Ectodermal cell (in vitro differentiated cells): Measurements from ENCODE around the gene OR1M1. TPM values are rescaled to one million over a fixed set of nuclear protein-coding genes. Genes with fewer than 3 reads are reported as not detected.
"Not testable (repeated sequence)": the region's sequence is repeated elsewhere in the genome, so short reads cannot be mapped to it uniquely, and the experiment has no call there.

Source experiments
- H3K27ac ChIP-seq: 2 replicates; pipeline ENCODE4 v1.7.0; 2013; ENCODE audit warnings: mild to moderate bottlenecking, low read depth, low read length; ENCODE audit not compliant: insufficient read depth, poor library complexity, severe bottlenecking
- H3K27me3 ChIP-seq: 2 replicates; pipeline ENCODE4 v1.7.0; 2013; ENCODE audit warnings: mild to moderate bottlenecking, low read length; ENCODE audit not compliant: insufficient read depth, control insufficient read depth, poor library complexity, severe bottlenecking
- H3K36me3 ChIP-seq: one replicate; pipeline ENCODE4 v1.7.0; 2013; ENCODE audit warnings: low read length; ENCODE audit not compliant: control insufficient read depth, insufficient read depth
- H3K4me1 ChIP-seq: one replicate; pipeline ENCODE4 v1.7.0; 2013; ENCODE audit warnings: low read length; ENCODE audit not compliant: control insufficient read depth, insufficient read depth
- H3K4me3 ChIP-seq: 2 replicates; pipeline ENCODE4 v1.7.0; 2013; ENCODE audit warnings: low read depth, low read length, control low read depth; ENCODE audit not compliant: insufficient read depth
- H3K9me3 ChIP-seq: 2 replicates; pipeline ENCODE4 v1.7.0; 2013; ENCODE audit warnings: mild to moderate bottlenecking, low read length, moderate library complexity; ENCODE audit not compliant: control insufficient read depth
- WGBS, 2 experiments: methylation state at CpG; one replicate each; pipeline ENCODE4 v1.1.7; 2013; ENCODE audit warnings: missing lambda C conversion rate in 2 of 2; 5-methylcytosine and 5-hydroxymethylcytosine counted together
- polyA plus RNA-seq, 4 experiments: library from polyadenylated mRNA; stranded (reverse); fragments of 50-300 nt; gene quantifications; one replicate each; pipeline ENCODE4 v1.2.3, GENCODE V29; 2013

The OR1M1 gene
- not detected for polyA plus RNA-seq (2013, experiment 1 of 4)
- not detected for polyA plus RNA-seq (2013, experiment 2 of 4)
- not detected for polyA plus RNA-seq (2013, experiment 3 of 4)
- not detected for polyA plus RNA-seq (2013, experiment 4 of 4)

- WGBS, 2 experiments: 48 to 89% methylated on average over 1 to 2 of the region's 2 CpGs
- H3K4me3 ChIP-seq: no peak within 1 kb of the TSS
These were observed at the start of gene OR1M1 for GRCh38 chr19:9086761-9087160. Gene OR1M1 (plus strand): TSS chr19:9087061. CDS start chr19:9093245, 6,184 bp downstream.

GRCh38 chr19:9037400-9038062 is 49.3 kb upstream of the OR1M1 start:
- no peaks in the 10 kb centered on the region for H3K27me3 ChIP-seq
- H3K27ac ChIP-seq: no peak overlapping the region
- H3K4me1 ChIP-seq: no peaks in the 10 kb centered on the region
- 92 to 93% methylated on average over 8 of the region's 8 CpGs for WGBS, 2 experiments
- H3K36me3 ChIP-seq: no peaks in the 10 kb centered on the region
- no peak overlapping the region for H3K4me3 ChIP-seq
- H3K9me3 ChIP-seq: no peaks in the 10 kb centered on the region

More at GRCh38 chr19:9086761-9087160, at the start of gene OR1M1:
- Histone ChIP-seq H3K27me3 (no peaks in the 10 kb centered on the region), H3K27ac (no peak within 1 kb of the TSS), H3K4me1 (no peaks in the 10 kb centered on the region), H3K9me3 (no peaks in the 10 kb centered on the region), H3K36me3 (no peaks in the 10 kb centered on the region)

- Histone ChIP-seq H3K9me3 (no peaks in the 10 kb centered on the region), H3K4me1 (no peaks in the 10 kb centered on the region), H3K27me3 (no peaks in the 10 kb centered on the region), H3K36me3 (no peaks in the 10 kb centered on the region), H3K27ac (no peak overlapping the region), H3K4me3 (no peak overlapping the region)
- 88 to 92% methylated on average over 5 of the region's 5 CpGs for WGBS, 2 experiments
These were observed 47.1 kb upstream of the OR1M1 start for GRCh38 chr19:9039728-9040127.

- Histone ChIP-seq H3K4me3 (no peak overlapping the region), H3K27ac (no peak overlapping the region), H3K36me3 (no peaks in the 10 kb centered on the region), H3K27me3 (no peaks in the 10 kb centered on the region), H3K4me1 (no peaks in the 10 kb centered on the region), H3K9me3 (no peaks in the 10 kb centered on the region)
- 79 to 84% methylated on average over 9 of the region's 9 CpGs for WGBS, 2 experiments
These were observed 46.7 kb upstream of the OR1M1 start for GRCh38 chr19:9040131-9040530.

- WGBS, 2 experiments: 92% methylated on average over 8 of the region's 8 CpGs
- Histone ChIP-seq H3K4me3 (no peak overlapping the region), H3K27me3 (no peaks in the 10 kb centered on the region), H3K4me1 (no peaks in the 10 kb centered on the region), H3K9me3 (no peaks in the 10 kb centered on the region), H3K27ac (no peak overlapping the region), H3K36me3 (no peaks in the 10 kb centered on the region)
These were observed 45.8 kb upstream of the OR1M1 start for GRCh38 chr19:9041023-9041422.

- Histone ChIP-seq H3K27ac (no peak overlapping the region), H3K4me3 (no peak overlapping the region), H3K27me3 (no peaks in the 10 kb centered on the region), H3K9me3 (no peaks in the 10 kb centered on the region), H3K4me1 (no peaks in the 10 kb centered on the region), H3K36me3 (no peaks in the 10 kb centered on the region)
- 91% methylated on average over 5 of the region's 5 CpGs for WGBS, 2 experiments
These were observed 43.3 kb upstream of the OR1M1 start for GRCh38 chr19:9043524-9043923.

- Histone ChIP-seq H3K36me3 (no peaks in the 10 kb centered on the region), H3K4me3 (no peak overlapping the region), H3K4me1 (no peaks in the 10 kb centered on the region), H3K27ac (no peak overlapping the region), H3K27me3 (no peaks in the 10 kb centered on the region), H3K9me3 (no peaks in the 10 kb centered on the region)
- 90 to 94% methylated on average over 3 of the region's 3 CpGs for WGBS, 2 experiments
These were observed 42.4 kb upstream of the OR1M1 start for GRCh38 chr19:9044449-9044848.

- WGBS, 2 experiments: 77 to 78% methylated on average over 4 of the region's 4 CpGs
- no peaks in the 10 kb centered on the region for H3K9me3 ChIP-seq
- H3K27me3 ChIP-seq: no peaks in the 10 kb centered on the region
- H3K4me3 ChIP-seq: no peak overlapping the region
- H3K27ac ChIP-seq: no peak overlapping the region
- no peaks in the 10 kb centered on the region for H3K4me1 ChIP-seq
- H3K36me3 ChIP-seq: no peaks in the 10 kb centered on the region
These were observed 40.2 kb upstream of the OR1M1 start for GRCh38 chr19:9046694-9047093.

GRCh38 chr19:9052894-9053293 is 34.0 kb upstream of the OR1M1 start:
- H3K9me3 ChIP-seq: no peaks in the 10 kb centered on the region
- no peak overlapping the region for H3K4me3 ChIP-seq
- no peaks in the 10 kb centered on the region for H3K4me1 ChIP-seq
- H3K36me3 ChIP-seq: no peaks in the 10 kb centered on the region
- WGBS, 2 experiments: 92% methylated on average over 4 of the region's 4 CpGs
- no peak overlapping the region for H3K27ac ChIP-seq
- no peaks in the 10 kb centered on the region for H3K27me3 ChIP-seq

- 93 to 97% methylated on average over 6 of the region's 6 CpGs for WGBS, 2 experiments
- H3K27me3 ChIP-seq, H3K36me3 ChIP-seq, H3K27ac ChIP-seq, H3K4me1 ChIP-seq, H3K4me3 ChIP-seq, H3K9me3 ChIP-seq: not testable (repeated sequence)
These were observed 33.2 kb upstream of the OR1M1 start for GRCh38 chr19:9053674-9054073.
